Activated CD4-positive, alpha-beta T cell treated with anti-CD3 and anti-CD28 coated beads, Interleukin-2, amount 10 ng/mL, durations not matched to agents 24 days and 14 days (primary cell): Measurements from ENCODE around the gene PLXNA2. TPM values are rescaled to one million over a fixed set of nuclear protein-coding genes. Genes with fewer than 3 reads are reported as not detected.

Experiments used
- DNase-seq: peaks from one replicate; pipeline ENCODE4 v3.0.0; 2022
- H3K27ac Mint-ChIP-seq: one replicate; pipeline ENCODE4 v1.8.0; 2022; ENCODE audit warnings: mild to moderate bottlenecking, mixed read lengths
- H3K27me3 Mint-ChIP-seq: one replicate; pipeline ENCODE4 v1.8.0; 2022; ENCODE audit warnings: mixed read lengths
- H3K36me3 Mint-ChIP-seq: one replicate; pipeline ENCODE4 v1.8.0; 2022; ENCODE audit warnings: low read depth, mild to moderate bottlenecking, mixed read lengths
- H3K4me1 Mint-ChIP-seq: one replicate; pipeline ENCODE4 v1.8.0; 2021; ENCODE audit warnings: mixed read lengths
- H3K4me3 Mint-ChIP-seq: one replicate; pipeline ENCODE4 v1.8.0; 2022; ENCODE audit warnings: mild to moderate bottlenecking, moderate library complexity, mixed read lengths
- H3K9me3 Mint-ChIP-seq: one replicate; pipeline ENCODE4 v1.8.0; 2021; ENCODE audit warnings: mixed read lengths
- intact Hi-C: fragments of 100-400 bp; cut with micrococcal nuclease; formaldehyde crosslinking; loops from one replicate; pipeline ENCODE4 v1.15.1; 2023
- total RNA-seq: library from RNA; stranded (reverse); gene quantifications from 2 replicates; pipeline ENCODE4 v1.2.3, GENCODE V29; 2022

PLXNA2 gene
- total RNA-seq, 1 donor from 2014 or later, result not detected

- intact Hi-C loops, result no loop called here
- DNase-seq, result no peak
- H3K4me1 Mint-ChIP-seq, result no peaks in the 10 kb centered on the region
- no peak overlapping the region for H3K27ac Mint-ChIP-seq
- H3K4me3 Mint-ChIP-seq, result no peak overlapping the region
- peaks cover 2% of the 10 kb centered on the region for H3K27me3 Mint-ChIP-seq
- H3K36me3 Mint-ChIP-seq, result no peaks in the 10 kb centered on the region
- no peaks in the 10 kb centered on the region for H3K9me3 Mint-ChIP-seq
These were observed 224.9 kb downstream of the PLXNA2 start for GRCh38 chr1:208019257-208019656.

DNA sequence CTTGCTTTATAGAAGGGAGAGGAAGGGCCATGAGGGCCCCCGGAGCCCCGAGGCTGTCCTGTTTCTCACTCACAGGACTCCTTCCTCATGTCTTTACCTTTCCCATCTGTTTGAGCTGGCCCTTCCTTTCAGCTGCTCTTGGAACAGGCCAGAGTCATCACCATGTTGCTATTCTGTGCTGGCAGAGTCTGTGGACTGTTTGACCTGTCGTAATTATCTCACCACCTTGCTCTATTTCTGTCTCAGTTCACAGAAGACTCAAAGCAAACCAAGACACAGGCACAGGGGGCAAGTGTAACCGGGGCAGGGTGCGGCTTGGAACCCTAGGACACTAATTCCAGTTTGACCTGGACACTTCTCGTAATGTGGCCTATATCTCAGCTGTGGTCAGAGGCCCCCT is 228.9 kb downstream of the PLXNA2 start:
- no peaks in the 10 kb centered on the region for H3K4me1 Mint-ChIP-seq
- no peak for DNase-seq
- H3K27me3 Mint-ChIP-seq, result peaks cover 2% of the 10 kb centered on the region
- H3K4me3 Mint-ChIP-seq, result no peak overlapping the region
- no peak overlapping the region for H3K27ac Mint-ChIP-seq
- intact Hi-C loops, result no loop called here
- H3K36me3 Mint-ChIP-seq, result no peaks in the 10 kb centered on the region
- no peaks in the 10 kb centered on the region for H3K9me3 Mint-ChIP-seq

DNA sequence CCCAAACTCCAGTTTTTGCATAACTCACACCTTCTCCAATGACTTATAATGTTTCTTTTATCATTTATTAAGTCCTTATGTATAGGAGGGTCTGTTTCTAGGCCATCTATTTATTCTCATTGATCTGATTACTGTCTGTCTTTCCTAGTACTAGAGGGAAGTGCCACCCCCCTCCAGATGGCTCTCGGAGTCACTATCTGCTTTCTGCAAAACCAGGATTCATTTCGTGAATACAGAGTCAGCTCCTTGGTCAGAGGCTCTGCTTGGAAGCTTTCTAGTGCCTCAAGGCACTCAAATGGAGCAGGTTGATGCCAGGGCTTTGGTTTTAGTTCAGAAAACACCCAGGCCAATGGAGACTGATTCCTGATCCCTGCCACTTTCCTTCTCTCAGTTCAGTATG is 231.0 kb downstream of the PLXNA2 start:
- no peak for DNase-seq
- Mint-ChIP-seq H3K27me3 (peaks cover 4% of the 10 kb centered on the region), H3K36me3 (no peaks in the 10 kb centered on the region), H3K4me3 (no peak overlapping the region), H3K9me3 (no peaks in the 10 kb centered on the region), H3K27ac (no peak overlapping the region), H3K4me1 (no peaks in the 10 kb centered on the region)
- intact Hi-C loops, result no loop called here

DNA sequence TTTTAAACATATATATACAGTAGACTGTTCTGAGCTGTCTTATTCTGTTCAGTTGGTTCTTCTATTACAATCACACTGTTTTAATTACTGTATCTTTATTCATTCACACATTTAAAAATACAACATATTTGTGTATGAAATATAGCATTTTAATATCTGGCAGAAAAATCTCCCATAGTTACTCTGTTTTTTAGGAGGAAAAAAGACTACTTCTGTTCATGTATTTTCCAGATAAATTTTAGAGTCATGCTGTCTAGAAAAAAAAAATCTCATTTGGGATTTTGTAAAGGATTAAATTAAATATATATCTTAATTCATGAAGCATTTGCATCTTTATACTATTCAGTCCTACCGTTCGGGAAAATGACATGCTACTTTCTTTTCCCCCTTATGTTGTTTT is 231.5 kb downstream of the PLXNA2 start:
- no peak for DNase-seq
- H3K27me3 Mint-ChIP-seq, result peaks cover 4% of the 10 kb centered on the region
- H3K36me3 Mint-ChIP-seq, result no peaks in the 10 kb centered on the region
- no peaks in the 10 kb centered on the region for H3K4me1 Mint-ChIP-seq
- no peak overlapping the region for H3K4me3 Mint-ChIP-seq
- H3K27ac Mint-ChIP-seq, result no peak overlapping the region
- intact Hi-C loops, result no loop called here
- H3K9me3 Mint-ChIP-seq, result no peaks in the 10 kb centered on the region

DNA sequence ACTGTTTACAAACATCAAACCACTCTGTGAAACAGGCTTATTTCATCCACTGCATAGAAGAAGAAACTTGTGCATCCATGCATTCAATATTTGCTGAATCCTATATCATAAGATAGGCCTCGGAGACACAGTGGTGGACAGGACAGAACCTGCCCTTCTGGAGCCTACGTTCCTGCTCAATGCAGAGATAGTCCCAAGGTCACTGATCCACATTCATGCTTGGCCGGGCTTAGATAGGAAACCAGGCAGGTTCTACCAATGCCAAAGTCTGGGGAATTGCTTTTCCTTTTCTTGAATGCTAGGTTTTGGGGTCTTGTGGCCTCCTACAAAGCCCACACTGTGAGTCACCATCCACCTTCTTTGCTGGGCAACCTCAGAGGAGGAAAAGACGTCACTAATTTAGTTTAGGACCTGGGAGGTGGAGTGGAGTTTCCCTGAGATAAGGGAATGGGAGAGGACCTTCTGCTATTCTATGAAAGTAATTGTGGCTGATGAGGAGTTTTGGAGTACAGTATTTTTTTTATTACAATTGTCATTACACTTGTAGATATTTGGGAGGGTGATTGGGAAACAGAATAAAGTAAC is 233.6 kb downstream of the PLXNA2 start:
- Mint-ChIP-seq H3K36me3 (no peaks in the 10 kb centered on the region), H3K4me3 (no peak overlapping the region), H3K27me3 (peaks cover 6% of the 10 kb centered on the region), H3K27ac (no peak overlapping the region), H3K9me3 (no peaks in the 10 kb centered on the region), H3K4me1 (no peaks in the 10 kb centered on the region)
- intact Hi-C loops, result no loop called here
- DNase-seq, result no peak

DNA sequence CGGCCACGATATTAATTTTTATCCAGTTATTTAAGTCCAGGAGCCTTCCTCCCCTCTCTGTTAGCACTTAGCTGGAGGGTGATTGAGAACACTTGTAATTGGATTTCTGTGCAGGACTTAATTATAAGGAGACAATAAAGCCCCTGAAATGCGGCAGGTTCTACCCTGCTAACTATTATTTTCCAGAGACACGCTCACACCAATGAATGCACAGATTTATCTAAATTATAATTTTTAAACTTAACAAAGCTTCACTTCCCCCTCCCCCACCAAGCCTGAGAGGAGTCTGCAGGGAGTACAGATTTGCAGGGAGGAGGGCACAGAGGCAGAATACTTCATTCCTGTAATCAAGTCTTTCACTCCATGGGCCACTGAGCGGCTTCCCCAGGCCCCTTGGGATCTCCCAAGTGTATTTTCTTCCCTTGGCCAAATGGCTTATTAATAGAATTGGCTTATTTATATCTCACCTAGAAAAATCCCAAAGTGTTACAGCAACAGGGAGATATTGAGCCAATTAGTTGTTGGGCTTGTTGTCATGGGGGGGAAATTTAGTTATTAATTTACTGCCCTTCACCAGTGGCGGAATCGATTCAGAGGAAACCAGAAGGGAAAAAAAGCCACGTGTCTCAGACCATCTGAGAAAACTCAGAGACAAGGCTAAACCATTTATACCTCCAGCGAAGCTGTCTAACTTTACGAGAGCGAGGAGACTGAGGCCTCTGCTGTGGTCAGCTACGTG is 234.3 kb downstream of the PLXNA2 start:
- no peaks in the 10 kb centered on the region for H3K9me3 Mint-ChIP-seq
- no peak overlapping the region for H3K27ac Mint-ChIP-seq
- H3K27me3 Mint-ChIP-seq, result peaks cover 6% of the 10 kb centered on the region
- H3K4me3 Mint-ChIP-seq, result no peak overlapping the region
- DNase-seq, result no peak
- intact Hi-C loops, result no loop called here
- no peaks in the 10 kb centered on the region for H3K4me1 Mint-ChIP-seq
- no peaks in the 10 kb centered on the region for H3K36me3 Mint-ChIP-seq

GRCh38 chr1:208009303-208009702 is 234.9 kb downstream of the PLXNA2 start:
- no peaks in the 10 kb centered on the region for H3K4me1 Mint-ChIP-seq
- peaks cover 4% of the 10 kb centered on the region for H3K27me3 Mint-ChIP-seq
- H3K4me3 Mint-ChIP-seq, result no peak overlapping the region
- no peak overlapping the region for H3K27ac Mint-ChIP-seq
- no peaks in the 10 kb centered on the region for H3K9me3 Mint-ChIP-seq
- intact Hi-C loops, result no loop called here
- no peak for DNase-seq
- no peaks in the 10 kb centered on the region for H3K36me3 Mint-ChIP-seq

GRCh38 chr1:208008534-208008933 is 235.7 kb downstream of the PLXNA2 start:
- no peak overlapping the region for H3K27ac Mint-ChIP-seq
- H3K27me3 Mint-ChIP-seq, result peaks cover 4% of the 10 kb centered on the region
- no peaks in the 10 kb centered on the region for H3K36me3 Mint-ChIP-seq
- no peaks in the 10 kb centered on the region for H3K4me1 Mint-ChIP-seq
- no peaks in the 10 kb centered on the region for H3K9me3 Mint-ChIP-seq
- no peak overlapping the region for H3K4me3 Mint-ChIP-seq
- DNase-seq, result no peak
- intact Hi-C loops, result no loop called here

- peaks cover 4% of the 10 kb centered on the region for H3K27me3 Mint-ChIP-seq
- H3K9me3 Mint-ChIP-seq, result no peaks in the 10 kb centered on the region
- H3K4me3 Mint-ChIP-seq, result no peak overlapping the region
- DNase-seq, result no peak
- intact Hi-C loops, result no loop called here
- H3K4me1 Mint-ChIP-seq, result no peaks in the 10 kb centered on the region
- no peaks in the 10 kb centered on the region for H3K36me3 Mint-ChIP-seq
- no peak overlapping the region for H3K27ac Mint-ChIP-seq
These were observed 236.2 kb downstream of the PLXNA2 start for GRCh38 chr1:208007938-208008342.

- H3K4me1 Mint-ChIP-seq, result no peaks in the 10 kb centered on the region
- no peaks in the 10 kb centered on the region for H3K36me3 Mint-ChIP-seq
- peaks cover 4% of the 10 kb centered on the region for H3K27me3 Mint-ChIP-seq
- H3K9me3 Mint-ChIP-seq, result no peaks in the 10 kb centered on the region
- no peak overlapping the region for H3K4me3 Mint-ChIP-seq
- DNase-seq, result no peak
- intact Hi-C loops, result no loop called here
- H3K27ac Mint-ChIP-seq, result no peak overlapping the region
These were observed 236.8 kb downstream of the PLXNA2 start for GRCh38 chr1:208007319-208007937.

DNA sequence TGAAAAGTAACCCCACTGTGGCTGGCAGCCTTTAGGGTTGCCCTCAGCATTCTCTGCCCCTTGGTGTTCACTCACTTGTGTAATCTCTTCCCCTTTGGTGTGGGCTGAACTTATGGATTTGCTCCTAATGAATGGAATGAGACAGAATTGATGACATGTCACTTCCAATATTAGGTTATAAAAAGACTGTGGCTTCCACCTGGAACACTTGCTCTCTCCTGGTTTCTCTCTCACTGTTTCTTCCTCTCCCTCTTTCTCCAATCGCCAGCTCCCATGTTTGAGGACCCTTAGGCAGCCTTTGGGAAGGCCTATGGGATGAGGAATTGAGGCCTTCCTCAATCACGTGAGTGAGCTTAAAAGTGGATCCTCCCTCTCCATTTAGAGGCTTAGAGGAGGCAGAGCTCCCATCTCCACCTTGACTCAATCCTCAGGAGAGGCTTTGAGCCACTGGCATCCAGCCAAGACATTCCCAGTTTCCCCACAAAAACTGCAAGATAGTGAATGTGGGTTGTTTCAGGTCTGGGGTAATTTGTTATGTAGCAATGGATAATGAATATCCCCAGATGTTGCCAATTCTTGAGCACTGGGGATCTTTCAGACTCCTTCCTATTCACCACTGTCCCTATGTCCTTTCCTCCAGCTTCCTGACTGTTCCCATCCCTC is 237.8 kb downstream of the PLXNA2 start:
- Mint-ChIP-seq H3K27me3 (peaks cover 8% of the 10 kb centered on the region), H3K9me3 (no peaks in the 10 kb centered on the region), H3K36me3 (no peaks in the 10 kb centered on the region), H3K4me1 (no peaks in the 10 kb centered on the region), H3K4me3 (no peak overlapping the region), H3K27ac (no peak overlapping the region)
- intact Hi-C loops, result no loop called here
- no peak for DNase-seq

DNA sequence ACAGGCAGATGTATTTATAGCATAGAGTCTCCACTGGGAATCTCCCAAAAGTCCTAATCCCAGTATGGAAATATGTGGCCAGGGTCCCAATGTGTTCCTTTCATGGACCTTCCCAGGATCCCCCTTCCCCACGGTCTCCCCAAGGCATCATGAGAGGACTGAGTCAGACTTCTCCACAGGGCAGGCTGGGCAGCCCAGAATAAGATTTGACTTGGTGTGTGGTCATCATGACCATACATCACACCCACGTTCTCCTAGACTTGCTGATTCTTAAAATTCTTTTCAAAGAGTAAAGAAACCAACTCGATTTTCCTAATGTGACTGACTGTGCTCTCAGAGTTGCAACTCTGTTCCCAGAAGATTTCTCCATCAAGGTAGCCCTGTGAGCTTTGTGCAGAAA is 239.3 kb downstream of the PLXNA2 start:
- intact Hi-C loops, result no loop called here
- H3K27me3 Mint-ChIP-seq, result peaks cover 8% of the 10 kb centered on the region
- no peak overlapping the region for H3K4me3 Mint-ChIP-seq
- H3K9me3 Mint-ChIP-seq, result no peaks in the 10 kb centered on the region
- no peak for DNase-seq
- H3K36me3 Mint-ChIP-seq, result no peaks in the 10 kb centered on the region
- no peak overlapping the region for H3K27ac Mint-ChIP-seq
- H3K4me1 Mint-ChIP-seq, result no peaks in the 10 kb centered on the region

- intact Hi-C loops, result no loop called here
- H3K9me3 Mint-ChIP-seq, result no peaks in the 10 kb centered on the region
- no peaks in the 10 kb centered on the region for H3K36me3 Mint-ChIP-seq
- H3K27me3 Mint-ChIP-seq, result peaks cover 6% of the 10 kb centered on the region
- no peak overlapping the region for H3K27ac Mint-ChIP-seq
- H3K4me1 Mint-ChIP-seq, result no peaks in the 10 kb centered on the region
- H3K4me3 Mint-ChIP-seq, result no peak overlapping the region
- no peak for DNase-seq
These were observed 240.9 kb downstream of the PLXNA2 start for GRCh38 chr1:208003241-208003640.

DNA sequence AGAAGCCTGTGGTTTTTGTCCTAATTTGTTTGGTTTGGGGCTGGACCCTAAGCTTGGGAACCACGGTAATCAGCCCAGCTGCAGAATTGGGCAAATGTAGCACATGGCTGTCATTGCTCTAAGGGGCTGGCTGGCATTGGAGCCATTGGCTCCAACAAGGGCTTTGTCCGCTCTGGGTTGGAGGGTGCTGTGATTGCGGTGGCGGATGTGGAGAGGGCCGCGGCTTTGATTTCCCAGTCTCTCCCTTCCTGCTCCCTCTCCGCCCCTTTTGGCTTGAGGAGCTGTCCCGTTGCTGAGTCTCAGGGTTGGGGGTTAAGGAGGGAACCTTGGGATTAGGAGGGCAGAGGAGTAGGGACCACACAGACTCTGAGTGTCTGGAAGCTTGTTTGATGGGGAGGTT is 241.5 kb downstream of the PLXNA2 start:
- DNase-seq, result no peak

More for the DNA sequence above, 241.5 kb downstream of the PLXNA2 start:
- Mint-ChIP-seq H3K27me3 (peaks cover 6% of the 10 kb centered on the region), H3K36me3 (no peaks in the 10 kb centered on the region), H3K9me3 (no peaks in the 10 kb centered on the region), H3K27ac (no peak overlapping the region), H3K4me1 (no peaks in the 10 kb centered on the region), H3K4me3 (no peak overlapping the region)
- intact Hi-C loops, result no loop called here
